ENCODE measurements around the gene ZZZ3. TPM values are rescaled to one million over a fixed set of nuclear protein-coding genes. Genes with fewer than 3 reads are reported as not detected.
A peak's percentile ranks its signal among the peaks of the same experiment; 100 is the strongest.

Gene ZZZ3
- total and polyA plus RNA-seq, 2 of the 13 experiments (the other 11 are each of a cell fraction or from before 2014, with no cell fraction given): 18.1 to 50.2 TPM

DNA sequence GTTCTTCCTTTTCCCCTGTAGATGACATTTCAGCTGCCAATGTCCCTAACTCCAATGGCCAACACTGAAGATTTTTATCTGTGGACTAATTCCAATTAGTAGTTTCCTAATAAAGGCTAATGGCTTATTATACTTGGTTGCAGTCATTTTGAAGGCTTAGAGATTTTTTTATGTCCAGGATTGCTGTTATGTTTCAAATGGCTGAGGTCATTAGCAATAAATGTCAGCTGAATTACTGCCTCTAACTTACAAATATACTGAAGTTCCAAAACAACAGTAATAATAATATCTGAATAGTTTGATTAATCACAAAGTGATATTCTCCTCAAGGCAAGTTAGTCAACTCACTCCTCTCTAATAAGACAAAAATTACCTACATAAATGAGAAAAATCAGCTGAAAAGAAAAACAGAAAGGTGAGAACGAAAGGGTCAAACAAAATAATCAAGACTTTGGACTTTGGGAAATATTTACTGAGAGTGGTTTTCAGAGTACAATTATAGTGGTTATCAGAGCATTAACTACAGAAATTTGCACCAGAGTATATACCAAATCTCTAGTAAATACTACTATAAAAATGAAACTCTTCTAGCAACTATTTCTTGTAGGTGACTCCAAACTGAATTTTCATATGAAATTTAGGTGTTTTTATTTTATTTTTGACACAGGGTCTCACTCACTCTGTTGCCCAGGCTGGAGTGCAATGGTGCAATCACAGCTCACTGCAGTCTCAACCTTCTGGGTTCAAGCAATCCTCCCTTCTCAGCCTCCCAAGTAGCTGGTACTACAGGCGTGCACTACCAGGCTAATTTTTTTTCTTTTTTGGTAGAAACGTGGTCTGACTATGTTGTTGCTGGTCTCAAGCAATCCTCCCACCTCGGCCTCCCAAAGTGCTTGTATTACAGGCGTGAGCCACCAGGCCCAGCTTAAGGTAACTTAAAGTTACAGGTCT is 3.5 kb downstream of the ZZZ3 start (continued):
- TF ChIP-seq, protein P1, sequence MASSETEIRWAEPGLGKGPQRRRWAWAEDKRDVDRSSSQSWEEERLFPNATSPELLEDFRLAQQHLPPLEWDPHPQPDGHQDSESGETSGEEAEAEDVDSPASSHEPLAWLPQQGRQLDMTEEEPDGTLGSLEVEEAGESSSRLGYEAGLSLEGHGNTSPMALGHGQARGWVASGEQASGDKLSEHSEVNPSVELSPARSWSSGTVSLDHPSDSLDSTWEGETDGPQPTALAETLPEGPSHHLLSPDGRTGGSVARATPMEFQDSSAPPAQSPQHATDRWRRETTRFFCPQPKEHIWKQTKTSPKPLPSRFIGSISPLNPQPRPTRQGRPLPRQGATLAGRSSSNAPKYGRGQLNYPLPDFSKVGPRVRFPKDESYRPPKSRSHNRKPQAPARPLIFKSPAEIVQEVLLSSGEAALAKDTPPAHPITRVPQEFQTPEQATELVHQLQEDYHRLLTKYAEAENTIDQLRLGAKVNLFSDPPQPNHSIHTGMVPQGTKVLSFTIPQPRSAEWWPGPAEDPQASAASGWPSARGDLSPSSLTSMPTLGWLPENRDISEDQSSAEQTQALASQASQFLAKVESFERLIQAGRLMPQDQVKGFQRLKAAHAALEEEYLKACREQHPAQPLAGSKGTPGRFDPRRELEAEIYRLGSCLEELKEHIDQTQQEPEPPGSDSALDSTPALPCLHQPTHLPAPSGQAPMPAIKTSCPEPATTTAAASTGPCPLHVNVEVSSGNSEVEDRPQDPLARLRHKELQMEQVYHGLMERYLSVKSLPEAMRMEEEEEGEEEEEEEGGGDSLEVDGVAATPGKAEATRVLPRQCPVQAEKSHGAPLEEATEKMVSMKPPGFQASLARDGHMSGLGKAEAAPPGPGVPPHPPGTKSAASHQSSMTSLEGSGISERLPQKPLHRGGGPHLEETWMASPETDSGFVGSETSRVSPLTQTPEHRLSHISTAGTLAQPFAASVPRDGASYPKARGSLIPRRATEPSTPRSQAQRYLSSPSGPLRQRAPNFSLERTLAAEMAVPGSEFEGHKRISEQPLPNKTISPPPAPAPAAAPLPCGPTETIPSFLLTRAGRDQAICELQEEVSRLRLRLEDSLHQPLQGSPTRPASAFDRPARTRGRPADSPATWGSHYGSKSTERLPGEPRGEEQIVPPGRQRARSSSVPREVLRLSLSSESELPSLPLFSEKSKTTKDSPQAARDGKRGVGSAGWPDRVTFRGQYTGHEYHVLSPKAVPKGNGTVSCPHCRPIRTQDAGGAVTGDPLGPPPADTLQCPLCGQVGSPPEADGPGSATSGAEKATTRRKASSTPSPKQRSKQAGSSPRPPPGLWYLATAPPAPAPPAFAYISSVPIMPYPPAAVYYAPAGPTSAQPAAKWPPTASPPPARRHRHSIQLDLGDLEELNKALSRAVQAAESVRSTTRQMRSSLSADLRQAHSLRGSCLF (CRISPR knock-in tag; IDR thresholded peaks at IDR 0.05; ENCODE audit: borderline replicate concordance): no peak
- TF ChIP-seq ZNF207 (IDR thresholded peaks at IDR 0.05; ENCODE audit: borderline replicate concordance) (no peak), KDM5B (CRISPR knock-in tag; IDR thresholded peaks at IDR 0.05; ENCODE audit: borderline replicate concordance) (no peak), POGZ (CRISPR knock-in tag; IDR thresholded peaks at IDR 0.05) (peak; percentile 64), SMYD3 (CRISPR knock-in tag; IDR thresholded peaks at IDR 0.05) (no peak), ZNF652 (CRISPR knock-in tag; IDR thresholded peaks at IDR 0.05; ENCODE audit: borderline replicate concordance, low read depth) (peak; percentile 95), ZNF431 (CRISPR knock-in tag; IDR thresholded peaks at IDR 0.05; ENCODE audit: borderline replicate concordance, low read depth) (no peak), SIN3A (IDR thresholded peaks at IDR 0.05; ENCODE audit: borderline replicate concordance, low read depth, low read length) (no peak), TGIF2 (CRISPR knock-in tag; IDR thresholded peaks at IDR 0.05) (no peak), ADNP (CRISPR knock-in tag; IDR thresholded peaks at IDR 0.05) (peak; percentile 89), SRSF9 (IDR thresholded peaks at IDR 0.05; ENCODE audit: borderline replicate concordance, insufficient read depth, low read depth, low read length, poor library complexity, severe bottlenecking) (no peak), HOXA5 (CRISPR knock-in tag; IDR thresholded peaks at IDR 0.05) (no peak), KDM5A (IDR thresholded peaks at IDR 0.05; ENCODE audit: borderline replicate concordance, low read length) (peak; percentile 34; the same call in 1 of the 2 replicates), CEBPG (CRISPR knock-in tag; IDR thresholded peaks at IDR 0.05) (peak; percentile 33; the same call in 1 of the 2 replicates), MIXL1 (CRISPR knock-in tag; IDR thresholded peaks at IDR 0.05) (no peak), RAD51 (IDR thresholded peaks at IDR 0.05; ENCODE audit: borderline replicate concordance) (no peak), KLF11 (CRISPR knock-in tag; IDR thresholded peaks at IDR 0.05) (no peak)
- TF ChIP-seq, protein P2, sequence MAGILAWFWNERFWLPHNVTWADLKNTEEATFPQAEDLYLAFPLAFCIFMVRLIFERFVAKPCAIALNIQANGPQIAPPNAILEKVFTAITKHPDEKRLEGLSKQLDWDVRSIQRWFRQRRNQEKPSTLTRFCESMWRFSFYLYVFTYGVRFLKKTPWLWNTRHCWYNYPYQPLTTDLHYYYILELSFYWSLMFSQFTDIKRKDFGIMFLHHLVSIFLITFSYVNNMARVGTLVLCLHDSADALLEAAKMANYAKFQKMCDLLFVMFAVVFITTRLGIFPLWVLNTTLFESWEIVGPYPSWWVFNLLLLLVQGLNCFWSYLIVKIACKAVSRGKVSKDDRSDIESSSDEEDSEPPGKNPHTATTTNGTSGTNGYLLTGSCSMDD (CRISPR knock-in tag; IDR thresholded peaks at IDR 0.05): no peak
- TF ChIP-seq, protein P3, sequence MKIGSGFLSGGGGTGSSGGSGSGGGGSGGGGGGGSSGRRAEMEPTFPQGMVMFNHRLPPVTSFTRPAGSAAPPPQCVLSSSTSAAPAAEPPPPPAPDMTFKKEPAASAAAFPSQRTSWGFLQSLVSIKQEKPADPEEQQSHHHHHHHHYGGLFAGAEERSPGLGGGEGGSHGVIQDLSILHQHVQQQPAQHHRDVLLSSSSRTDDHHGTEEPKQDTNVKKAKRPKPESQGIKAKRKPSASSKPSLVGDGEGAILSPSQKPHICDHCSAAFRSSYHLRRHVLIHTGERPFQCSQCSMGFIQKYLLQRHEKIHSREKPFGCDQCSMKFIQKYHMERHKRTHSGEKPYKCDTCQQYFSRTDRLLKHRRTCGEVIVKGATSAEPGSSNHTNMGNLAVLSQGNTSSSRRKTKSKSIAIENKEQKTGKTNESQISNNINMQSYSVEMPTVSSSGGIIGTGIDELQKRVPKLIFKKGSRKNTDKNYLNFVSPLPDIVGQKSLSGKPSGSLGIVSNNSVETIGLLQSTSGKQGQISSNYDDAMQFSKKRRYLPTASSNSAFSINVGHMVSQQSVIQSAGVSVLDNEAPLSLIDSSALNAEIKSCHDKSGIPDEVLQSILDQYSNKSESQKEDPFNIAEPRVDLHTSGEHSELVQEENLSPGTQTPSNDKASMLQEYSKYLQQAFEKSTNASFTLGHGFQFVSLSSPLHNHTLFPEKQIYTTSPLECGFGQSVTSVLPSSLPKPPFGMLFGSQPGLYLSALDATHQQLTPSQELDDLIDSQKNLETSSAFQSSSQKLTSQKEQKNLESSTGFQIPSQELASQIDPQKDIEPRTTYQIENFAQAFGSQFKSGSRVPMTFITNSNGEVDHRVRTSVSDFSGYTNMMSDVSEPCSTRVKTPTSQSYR (CRISPR knock-in tag; IDR thresholded peaks at IDR 0.05; ENCODE audit: borderline replicate concordance): no peak
- TF ChIP-seq, protein P4, sequence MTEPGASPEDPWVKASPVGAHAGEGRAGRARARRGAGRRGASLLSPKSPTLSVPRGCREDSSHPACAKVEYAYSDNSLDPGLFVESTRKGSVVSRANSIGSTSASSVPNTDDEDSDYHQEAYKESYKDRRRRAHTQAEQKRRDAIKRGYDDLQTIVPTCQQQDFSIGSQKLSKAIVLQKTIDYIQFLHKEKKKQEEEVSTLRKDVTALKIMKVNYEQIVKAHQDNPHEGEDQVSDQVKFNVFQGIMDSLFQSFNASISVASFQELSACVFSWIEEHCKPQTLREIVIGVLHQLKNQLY (CRISPR knock-in tag; IDR thresholded peaks at IDR 0.05): no peak

All from HepG2 (cell line).